Fibroblast of the aortic adventitia (primary cell): Measurements from ENCODE around the gene DLD. TPM values are rescaled to one million over a fixed set of nuclear protein-coding genes. Genes with fewer than 3 reads are reported as not detected.
A peak's percentile ranks its signal among the peaks of the same experiment; 100 is the strongest.
"Not testable (repeated sequence)": the region's sequence is repeated elsewhere in the genome, so short reads cannot be mapped to it uniquely, and the experiment has no call there.

ENCODE experiments used
- DNase-seq: peaks from one replicate; pipeline ENCODE4 v3.0.0-alpha.2; 2010; ENCODE audit warnings: low read depth
- H3K4me3 ChIP-seq: 2 replicates; pipeline ENCODE4 v1.5.1; 2011; ENCODE audit warnings: low read depth, mild to moderate bottlenecking, control low read depth, low read length, moderate library complexity
- CTCF ChIP-seq: IDR thresholded peaks from 2 replicates; pipeline ENCODE4 v1.5.1; 2011; ENCODE audit warnings: mild to moderate bottlenecking, low read length, control low read depth, inconsistent platforms; ENCODE audit not compliant: insufficient read depth
- total RNA-seq: library from RNA; depleted of rRNA; stranded (reverse); fragments of >200 nt; gene quantifications from 2 replicates; pipeline ENCODE4 v1.2.3, GENCODE V29; 2012; ENCODE audit warnings: low replicate concordance

Gene DLD
- total RNA-seq, 1 donor: 71.9 TPM

- no peak for DNase-seq
- no peak for TF ChIP-seq CTCF
- H3K4me3 ChIP-seq: no peak overlapping the region
Observed at GRCh38 chr7:107951896-107952295, 60.9 kb downstream of the DLD start.

- TF ChIP-seq CTCF: no peak
- DNase-seq: no peak
- no peak overlapping the region for H3K4me3 ChIP-seq
Observed at GRCh38 chr7:107953265-107953923, 62.4 kb downstream of the DLD start.

- H3K4me3 ChIP-seq: no peak overlapping the region
- DNase-seq: no peak
- TF ChIP-seq CTCF: no peak
Observed at GRCh38 chr7:107953924-107954303, 62.9 kb downstream of the DLD start.

- H3K4me3 ChIP-seq: no peak overlapping the region
- no peak for DNase-seq
- TF ChIP-seq CTCF: no peak
Observed at GRCh38 chr7:107955394-107955793, 64.4 kb downstream of the DLD start.

GRCh38 chr7:107956950-107957349 lies 66.0 kb downstream of the DLD start:
- DNase-seq: not testable (repeated sequence)

GRCh38 chr7:107957436-107957835 lies 66.5 kb downstream of the DLD start:
- H3K4me3 ChIP-seq: no peak overlapping the region
- TF ChIP-seq CTCF: no peak
- peak; percentile 61 for DNase-seq

More at GRCh38 chr7:107956950-107957349, 66.0 kb downstream of the DLD start:
- not testable (repeated sequence) for H3K4me3 ChIP-seq

- H3K4me3 ChIP-seq: no peak overlapping the region
- peak; percentile 91 for DNase-seq
- TF ChIP-seq CTCF: no peak
Observed at GRCh38 chr7:107958764-107959526, 68.0 kb downstream of the DLD start.
